PC-3 (cell line): ENCODE results near the gene LSP1. TPM values are rescaled to one million over a fixed set of nuclear protein-coding genes. Genes with fewer than 3 reads are reported as not detected.

Experiments used
- ATAC-seq: fragments of 200-7000 bp; cut with Tn5 transposase; 2 replicates; pipeline ENCODE4 v1.9.1; 2020; ENCODE audit warnings: mild to moderate bottlenecking, moderate library complexity
- BruUV-seq: library from RNA; stranded (reverse); fragments of 400-500 nt; replicated peaks from 2 replicates; lab custom pipeline; 2021; lab: Mats Ljungman, UMichigan
- CTCF ChIA-PET: fragments of 300-600 bp; sonication (Branson Sonifier 250); formaldehyde crosslinking; loops from one replicate; lab custom pipeline; 2022; ENCODE audit warnings: antibody characterized with exemption; lab: Charles Lee
- POLR2A ChIA-PET: fragments of 300-600 bp; sonication (Branson Sonifier 250); formaldehyde crosslinking; loops from one replicate; lab custom pipeline; 2022; ENCODE audit warnings: antibody characterized with exemption; ENCODE audit not compliant: unreplicated experiment; lab: Charles Lee
- DNase-seq: peaks from one replicate; pipeline ENCODE4 v3.0.0-alpha.2; 2015
- H2AFZ ChIP-seq: fragments of 300-600 bp; sonication (generic); 2 replicates; pipeline ENCODE4 v1.6.0; 2016; ENCODE audit warnings: antibody characterized with exemption, low read length
- H3F3A ChIP-seq: fragments of 300-600 bp; sonication (generic); one replicate; pipeline ENCODE4 v1.6.0; 2017; ENCODE audit warnings: antibody characterized with exemption, low read length, control low read depth, mild to moderate bottlenecking; ENCODE audit not compliant: unreplicated experiment
- H3K27ac ChIP-seq: fragments of 300-600 bp; sonication (generic); 2 replicates; pipeline ENCODE4 v1.5.1; 2016; ENCODE audit warnings: mild to moderate bottlenecking, low read length
- H3K27me3 ChIP-seq: fragments of 300-600 bp; sonication (generic); 2 replicates; pipeline ENCODE4 v1.6.1; 2016; ENCODE audit warnings: low read length, mixed read lengths
- H3K36me3 ChIP-seq: fragments of 300-600 bp; sonication (generic); 2 replicates; pipeline ENCODE4 v1.6.1; 2016; ENCODE audit warnings: low read depth, mixed run types, low read length, mixed read lengths
- H3K4me1 ChIP-seq: fragments of 300-600 bp; sonication (generic); 2 replicates; pipeline ENCODE4 v1.5.1; 2016; ENCODE audit warnings: low read length; ENCODE audit not compliant: insufficient read depth
- H3K4me2 ChIP-seq: fragments of 300-600 bp; sonication (generic); 2 replicates; pipeline ENCODE4 v1.6.0; 2016; ENCODE audit warnings: low read length
- H3K4me3 ChIP-seq: fragments of 300-600 bp; sonication (generic); 2 replicates; pipeline ENCODE4 v1.5.1; 2016; ENCODE audit warnings: mild to moderate bottlenecking, low read length, mixed read lengths
- H3K79me2 ChIP-seq: fragments of 300-600 bp; sonication (generic); 2 replicates; pipeline ENCODE4 v1.6.1; 2017; ENCODE audit warnings: low read length, mixed read lengths
- H3K9ac ChIP-seq: fragments of 300-600 bp; sonication (generic); 2 replicates; pipeline ENCODE4 v1.6.0; 2016; ENCODE audit warnings: mild to moderate bottlenecking, low read length
- H3K9me2 ChIP-seq: fragments of 300-600 bp; sonication (generic); replicated peaks from 2 replicates; pipeline ENCODE4 v1.6.1; 2016; ENCODE audit warnings: mixed run types, low read length, mixed read lengths
- H3K9me3 ChIP-seq: fragments of 300-600 bp; sonication (generic); 2 replicates; pipeline ENCODE4 v1.6.1; 2016; ENCODE audit warnings: low read length, mixed read lengths
- H4K20me1 ChIP-seq: fragments of 300-600 bp; sonication (generic); 2 replicates; pipeline ENCODE4 v1.6.1; 2016; ENCODE audit warnings: low read length, mixed read lengths
- CTCF ChIP-seq: fragments of 300-600 bp; sonication (generic); conservative IDR thresholded peaks from 2 replicates; pipeline ENCODE4 v1.5.1; 2017; ENCODE audit warnings: antibody characterized with exemption, low read depth, mild to moderate bottlenecking, low read length
- EZH2 ChIP-seq: fragments of 300-600 bp; sonication (generic); IDR thresholded peaks from one replicate; pipeline ENCODE4 v1.6.1; 2017; ENCODE audit warnings: antibody characterized with exemption, mild to moderate bottlenecking, low read length; ENCODE audit not compliant: unreplicated experiment
- EZH2phosphoT487 ChIP-seq: fragments of 300-600 bp; sonication (generic); IDR thresholded peaks from 2 replicates; pipeline ENCODE4 v1.6.1; 2018; ENCODE audit warnings: mild to moderate bottlenecking, antibody characterized with exemption, low read length, borderline replicate concordance
- intact Hi-C: fragments of 100-400 bp; cut with micrococcal nuclease; formaldehyde crosslinking; loops from 2 replicates; pipeline ENCODE4 v1.9.0; 2023
- total RNA-seq: library from RNA; depleted of rRNA; stranded (reverse); fragments of >200 nt; gene quantifications from 2 replicates; pipeline ENCODE4 v1.2.3, GENCODE V29; 2014

Gene LSP1
- total RNA-seq, 1 experiment from 2014 or later, result not detected

DNA sequence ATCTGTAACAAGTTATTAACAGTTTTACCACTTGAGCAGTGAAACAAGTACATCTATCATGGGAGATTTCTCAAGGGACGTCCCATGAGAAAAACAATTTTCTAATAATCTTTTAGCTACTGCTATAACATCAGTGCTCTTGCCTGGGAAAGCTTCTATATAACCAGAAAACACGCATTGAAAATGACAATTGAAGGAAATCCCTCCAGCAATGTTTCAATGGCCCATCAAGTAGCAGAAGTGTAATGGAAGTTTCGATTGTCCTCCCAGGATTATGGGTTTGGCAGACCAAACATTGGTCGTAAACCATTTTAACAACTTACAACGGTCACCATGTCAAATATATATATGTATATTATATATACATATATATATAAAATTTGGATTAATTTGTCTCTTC, 46.8 kb downstream of the LSP1 start:
- Histone ChIP-seq H3K4me3 (no peak overlapping the region), H4K20me1 (no peaks in the 10 kb centered on the region), H3F3A (no peaks in the 10 kb centered on the region), H3K27ac (no peak overlapping the region), H3K9ac (no peak overlapping the region), H3K4me2 (no peak overlapping the region), H3K9me2 (no peaks in the 10 kb centered on the region), H3K9me3 (no peaks in the 10 kb centered on the region), H3K79me2 (no peaks in the 10 kb centered on the region), H3K27me3 (peaks cover 53% of the 10 kb centered on the region), H3K36me3 (no peaks in the 10 kb centered on the region), H3K4me1 (no peaks in the 10 kb centered on the region), H2AFZ (no peak overlapping the region)
- DNase-seq (no peak), ATAC-seq (no peak)
- BruUV-seq, result no TSS peak
- TF ChIP-seq EZH2, result no peak
- TF ChIP-seq CTCF, result no peak
- TF ChIP-seq EZH2phosphoT487, result no peak
- intact Hi-C loops, result loop anchor here (10.0 kb wide), 1 partner anchor 45 kb away; the partner anchor contains the start of gene MRPL23
- ChIA-PET CTCF (no interaction called here), POLR2A (no interaction called here)

DNA sequence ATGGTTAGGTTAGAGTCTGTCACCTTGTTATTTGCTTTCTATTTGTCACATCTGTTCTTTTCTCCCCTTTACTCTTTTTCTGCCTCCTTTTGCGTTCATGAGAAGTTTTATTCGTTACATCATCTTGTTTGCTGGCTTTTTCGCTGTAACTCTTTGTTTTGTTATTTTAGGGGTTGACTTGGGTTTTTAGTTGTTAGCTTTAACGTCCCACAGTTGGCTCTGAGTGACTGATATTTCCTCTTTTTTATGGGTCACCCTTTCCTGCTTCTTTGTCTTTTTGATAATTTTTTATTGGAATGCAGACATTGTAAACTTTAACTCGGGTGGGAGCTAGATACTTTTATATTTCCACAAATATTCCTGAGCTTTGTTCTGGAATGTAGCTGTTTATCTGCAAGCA, 53.3 kb downstream of the LSP1 start:
- H3K27ac ChIP-seq, result no peak overlapping the region
- H3K9me3 ChIP-seq, result no peaks in the 10 kb centered on the region
- ATAC-seq, result no peak
- POLR2A ChIA-PET, result no interaction called here
- DNase-seq, result no peak
- no peak for TF ChIP-seq EZH2
- no peak for TF ChIP-seq CTCF
- no peak for TF ChIP-seq EZH2phosphoT487
- H3K79me2 ChIP-seq, result no peaks in the 10 kb centered on the region
- no peak overlapping the region for H3K4me3 ChIP-seq
- no peak overlapping the region for H2AFZ ChIP-seq
- no peaks in the 10 kb centered on the region for H4K20me1 ChIP-seq
- no peak overlapping the region for H3K4me2 ChIP-seq
- CTCF ChIA-PET, result interaction anchor here (0.6 to 1.5 kb wide), 2 partner anchors 24 to 206 kb away, joined by 3 to 5 read pairs; no protein-coding TSS in a partner anchor
- peaks cover 44% of the 10 kb centered on the region for H3K27me3 ChIP-seq
- no peak overlapping the region for H3K9ac ChIP-seq
- no peaks in the 10 kb centered on the region for H3K4me1 ChIP-seq
- H3K36me3 ChIP-seq, result no peaks in the 10 kb centered on the region
- no peaks in the 10 kb centered on the region for H3F3A ChIP-seq
- BruUV-seq, result no TSS peak
- intact Hi-C loops, result no loop called here
- no peaks in the 10 kb centered on the region for H3K9me2 ChIP-seq

DNA sequence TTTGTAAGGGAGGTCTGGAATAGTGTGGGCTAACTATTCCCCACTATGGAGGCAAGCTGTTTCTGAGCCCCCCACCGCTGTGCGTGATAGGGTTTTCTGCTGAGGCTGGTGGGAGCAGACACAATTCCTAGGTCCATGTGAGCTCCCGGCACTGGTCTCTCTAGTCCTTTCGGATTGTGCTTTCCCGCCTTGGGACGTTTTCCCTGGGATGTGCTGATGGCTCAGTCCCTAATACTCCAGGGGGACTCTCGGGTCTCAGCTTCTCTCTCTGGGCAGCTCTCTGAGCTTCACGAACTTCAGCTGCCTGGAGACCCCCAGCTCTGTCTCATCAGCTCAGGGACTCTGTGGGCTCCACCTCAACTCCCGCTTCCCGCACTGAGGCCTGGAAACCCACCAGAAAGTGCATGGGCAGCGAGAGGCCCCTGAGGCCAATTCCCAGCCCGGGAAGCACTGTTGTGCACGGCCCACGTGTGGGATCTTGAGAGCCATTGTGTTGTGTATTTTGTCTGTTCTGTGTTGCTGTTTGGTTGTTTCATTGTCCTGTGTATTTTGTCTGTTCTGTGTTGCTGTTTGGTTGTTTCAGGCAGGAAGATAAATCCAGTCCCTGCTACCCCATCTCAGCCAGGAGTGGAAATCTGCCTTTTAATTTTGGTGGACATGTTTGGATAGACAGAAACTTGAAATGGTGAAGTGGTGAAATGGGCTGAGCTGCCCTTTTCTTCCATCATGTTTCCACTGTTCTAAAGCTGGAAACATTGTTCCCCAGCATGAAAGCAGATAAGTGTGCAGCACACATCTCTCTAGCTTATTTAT, 53.9 kb downstream of the LSP1 start:
- H4K20me1 ChIP-seq, result no peaks in the 10 kb centered on the region
- no peak overlapping the region for H3K4me3 ChIP-seq
- POLR2A ChIA-PET, result no interaction called here
- H3K79me2 ChIP-seq, result no peaks in the 10 kb centered on the region
- H3K36me3 ChIP-seq, result no peaks in the 10 kb centered on the region
- CTCF ChIA-PET, result interaction anchor here (0.6 to 1.5 kb wide), 3 partner anchors 25 to 207 kb away, joined by 3 to 6 read pairs (median 5); no protein-coding TSS in a partner anchor
- ATAC-seq (no peak), DNase-seq (no peak)
- intact Hi-C loops, result no loop called here
- H3K27ac ChIP-seq, result no peak overlapping the region
- no peaks in the 10 kb centered on the region for H3K4me1 ChIP-seq
- H3K4me2 ChIP-seq, result no peak overlapping the region
- H2AFZ ChIP-seq, result no peak overlapping the region
- H3F3A ChIP-seq, result no peaks in the 10 kb centered on the region
- TF ChIP-seq EZH2phosphoT487, result no peak
- no peak for TF ChIP-seq CTCF
- no peak for TF ChIP-seq EZH2
- H3K27me3 ChIP-seq, result peaks cover 41% of the 10 kb centered on the region
- BruUV-seq, result no TSS peak
- no peaks in the 10 kb centered on the region for H3K9me2 ChIP-seq
- no peaks in the 10 kb centered on the region for H3K9me3 ChIP-seq
- no peak overlapping the region for H3K9ac ChIP-seq
